ENCODE measurements around the gene ABCB8. TPM values are rescaled to one million over a fixed set of nuclear protein-coding genes. Genes with fewer than 3 reads are reported as not detected.

The ABCB8 gene
- total RNA-seq, 6 donors from 2014 or later, result 38.3 to 58.7 (median 42.5) TPM

GRCh38 chr7:151093748-151094147 is 65.5 kb downstream of the ABCB8 start:
- H3K4me3 ChIP-seq, result no peak overlapping the region
- peaks cover 0 to 20% (median 2%) of the 10 kb centered on the region in 4 donors for H3K36me3 ChIP-seq
- 89 to 100% methylated on average over 1 to 6 of the region's 6 CpGs for WGBS, 2 donors
- ATAC-seq (ENCODE audit: low FRiP score in 2 of 2) (no peak), DNase-seq (no peak)
- no peaks in the 10 kb centered on the region for H3K9me3 ChIP-seq
- TF ChIP-seq EP300 (IDR thresholded peaks at IDR 0.05) (no peak), POLR2A (IDR thresholded peaks at IDR 0.05) (no peak), POLR2AphosphoS5 (IDR thresholded peaks at IDR 0.05) (no peak)
- TF ChIP-seq, protein P1, sequence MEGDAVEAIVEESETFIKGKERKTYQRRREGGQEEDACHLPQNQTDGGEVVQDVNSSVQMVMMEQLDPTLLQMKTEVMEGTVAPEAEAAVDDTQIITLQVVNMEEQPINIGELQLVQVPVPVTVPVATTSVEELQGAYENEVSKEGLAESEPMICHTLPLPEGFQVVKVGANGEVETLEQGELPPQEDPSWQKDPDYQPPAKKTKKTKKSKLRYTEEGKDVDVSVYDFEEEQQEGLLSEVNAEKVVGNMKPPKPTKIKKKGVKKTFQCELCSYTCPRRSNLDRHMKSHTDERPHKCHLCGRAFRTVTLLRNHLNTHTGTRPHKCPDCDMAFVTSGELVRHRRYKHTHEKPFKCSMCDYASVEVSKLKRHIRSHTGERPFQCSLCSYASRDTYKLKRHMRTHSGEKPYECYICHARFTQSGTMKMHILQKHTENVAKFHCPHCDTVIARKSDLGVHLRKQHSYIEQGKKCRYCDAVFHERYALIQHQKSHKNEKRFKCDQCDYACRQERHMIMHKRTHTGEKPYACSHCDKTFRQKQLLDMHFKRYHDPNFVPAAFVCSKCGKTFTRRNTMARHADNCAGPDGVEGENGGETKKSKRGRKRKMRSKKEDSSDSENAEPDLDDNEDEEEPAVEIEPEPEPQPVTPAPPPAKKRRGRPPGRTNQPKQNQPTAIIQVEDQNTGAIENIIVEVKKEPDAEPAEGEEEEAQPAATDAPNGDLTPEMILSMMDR (IDR thresholded peaks at IDR 0.05), result no peak
- no peaks in the 10 kb centered on the region for H3K27me3 ChIP-seq
- H3K27ac ChIP-seq, result no peak overlapping the region
- peaks cover 36 to 65% (median 52%) of the 10 kb centered on the region in 4 donors for H3K4me1 ChIP-seq

- no peaks in the 10 kb centered on the region for H3K27me3 ChIP-seq
- no peak for DNase-seq
- H3K9me3 ChIP-seq, result no peaks in the 10 kb centered on the region
- H3K4me1 ChIP-seq, result peaks cover 32 to 61% (median 45%) of the 10 kb centered on the region in 4 donors
- no peak overlapping the region for H3K4me3 ChIP-seq
- ATAC-seq (ENCODE audit: low FRiP score in 2 of 2), result no peak
- TF ChIP-seq POLR2AphosphoS5 (IDR thresholded peaks at IDR 0.05), result no peak
- no peak for TF ChIP-seq POLR2A (IDR thresholded peaks at IDR 0.05)
- no peak for TF ChIP-seq EP300 (IDR thresholded peaks at IDR 0.05)
- TF ChIP-seq, protein P1 (IDR thresholded peaks at IDR 0.05), result no peak
- H3K27ac ChIP-seq, result peak overlapping the region in 1 of 4 donors; percentile 44
- 56 to 75% methylated on average over 5 of the region's 5 CpGs for WGBS, 2 donors
- peaks cover 0 to 20% (median 2%) of the 10 kb centered on the region in 4 donors for H3K36me3 ChIP-seq
These were observed 66.4 kb downstream of the ABCB8 start for GRCh38 chr7:151094675-151095074.

DNA sequence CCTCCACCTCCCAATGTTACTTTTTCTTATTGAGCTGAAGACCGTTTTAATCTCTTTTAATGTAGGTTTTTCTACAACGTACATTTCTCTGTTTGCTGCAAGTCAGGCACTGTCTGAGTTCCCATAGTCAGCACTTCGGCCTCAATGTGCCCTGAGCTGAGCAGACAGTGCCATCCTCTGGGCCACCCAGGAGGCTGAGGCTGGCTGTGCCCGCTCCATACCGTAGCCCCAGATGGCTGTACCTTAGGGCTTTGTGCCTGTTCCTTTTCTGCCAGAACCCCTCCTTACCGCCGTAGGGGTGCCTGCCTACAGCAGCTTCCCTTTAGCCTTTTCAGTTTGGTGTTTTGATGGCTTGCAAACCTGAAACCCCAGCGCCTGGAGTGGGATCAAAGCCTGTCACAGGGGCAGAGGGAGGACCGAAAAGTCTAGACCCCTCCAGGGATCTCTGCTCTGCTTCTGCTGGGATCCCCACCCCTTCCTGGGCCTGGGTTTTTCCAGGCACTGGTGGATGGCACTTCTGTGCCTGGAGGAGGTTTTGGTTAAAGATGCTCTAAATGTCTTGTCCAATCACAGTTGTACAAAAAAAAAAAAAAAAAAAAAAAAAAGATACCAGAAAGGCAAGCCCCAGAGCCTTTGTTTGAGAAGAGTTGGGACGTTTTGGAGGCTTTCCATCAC is 67.0 kb downstream of the ABCB8 start:
- Histone ChIP-seq H3K36me3 (peaks cover 0 to 20% (median 2%) of the 10 kb centered on the region in 4 donors), H3K4me1 (peaks cover 26 to 61% (median 40%) of the 10 kb centered on the region in 4 donors), H3K27ac (peak overlapping the region in 1 of 4 donors; percentile 44), H3K9me3 (no peaks in the 10 kb centered on the region), H3K27me3 (no peaks in the 10 kb centered on the region), H3K4me3 (no peak overlapping the region)
- no peak for DNase-seq
- TF ChIP-seq, protein P1 (IDR thresholded peaks at IDR 0.05), result no peak
- TF ChIP-seq POLR2A (IDR thresholded peaks at IDR 0.05), result no peak
- ATAC-seq (ENCODE audit: low FRiP score in 2 of 2), result no peak
- 69 to 74% methylated on average over 10 of the region's 10 CpGs for WGBS, 2 donors

GRCh38 chr7:151095828-151096475 is 67.7 kb downstream of the ABCB8 start:
- Histone ChIP-seq H3K4me1 (peaks cover 21 to 61% (median 38%) of the 10 kb centered on the region in 4 donors), H3K36me3 (peaks cover 0 to 20% (median 2%) of the 10 kb centered on the region in 4 donors), H3K27me3 (no peaks in the 10 kb centered on the region), H3K9me3 (no peaks in the 10 kb centered on the region), H3K27ac (peak overlapping the region in 1 of 4 donors; percentile 44), H3K4me3 (no peak overlapping the region)
- 80 to 86% methylated on average over 13 to 17 of the region's 17 CpGs for WGBS, 2 donors
- no peak for DNase-seq
- TF ChIP-seq POLR2AphosphoS5 (IDR thresholded peaks at IDR 0.05) (no peak), EP300 (IDR thresholded peaks at IDR 0.05) (no peak), POLR2A (IDR thresholded peaks at IDR 0.05) (no peak)
- TF ChIP-seq, protein P1 (IDR thresholded peaks at IDR 0.05), result no peak
- ATAC-seq (ENCODE audit: low FRiP score in 2 of 2), result no peak

Other genes with a start within 250 kb of the ABCB8 start
- gene TMEM176B, start 228.1 kb upstream of the ABCB8 start, total RNA-seq, result 10 to 100 TPM; 10.5 to 82.8 (median 27.4) TPM
- gene TMEM176A, start 227.7 kb upstream of the ABCB8 start, total RNA-seq, result 10 to 100 TPM in 5 of 6 donors, 1 to 10 TPM in 1; 8.4 to 67.9 (median 16.3) TPM
- under 1 TPM in 2 of 6 donors, not detected in 4; 0.31 to 0.88 TPM for gene AOC1, start 175.9 kb upstream of the ABCB8 start, total RNA-seq
- 1 to 10 TPM in 5 of 6 donors, under 1 TPM in 1; 0.59 to 5.7 (median 3.1) TPM for gene KCNH2, start 50.1 kb upstream of the ABCB8 start, total RNA-seq
- 10 to 100 TPM in 4 of 6 donors, 1 to 10 TPM in 2; 3.1 to 95.3 (median 16.2) TPM for gene NOS3, start 37.4 kb upstream of the ABCB8 start, total RNA-seq
- 1 to 10 TPM in 3 of 6 donors, under 1 TPM in 3; 0.46 to 5.2 (median 1.0) TPM for gene ATG9B, start 4.0 kb upstream of the ABCB8 start, total RNA-seq
- 10 to 100 TPM in 2 of 6 donors, 1 to 10 TPM in 4; 2.1 to 37.7 (median 4.0) TPM for gene ASIC3, start 20.1 kb downstream of the ABCB8 start, total RNA-seq
- 10 to 100 TPM in 3 of 6 donors, 1 to 10 TPM in 3; 2.1 to 14.4 (median 10.1) TPM for gene CDK5, start 29.4 kb downstream of the ABCB8 start, total RNA-seq
- gene SLC4A2, start 31.1 kb downstream of the ABCB8 start, total RNA-seq, result 100 to 1,000 TPM in 5 of 6 donors, 10 to 100 TPM in 1; 88.4 to 312 (median 188) TPM
- 100 to 1,000 TPM in 1 of 6 donors, 10 to 100 TPM in 5; 54.3 to 136 (median 78.0) TPM for gene FASTK, start 52.4 kb downstream of the ABCB8 start, total RNA-seq
- 10 to 100 TPM; 35.3 to 72.9 (median 51.6) TPM for gene TMUB1, start 55.0 kb downstream of the ABCB8 start, total RNA-seq
- 100 to 1,000 TPM; 122 to 350 (median 182) TPM for gene AGAP3, start 58.0 kb downstream of the ABCB8 start, total RNA-seq
- gene GBX1, start 139.2 kb downstream of the ABCB8 start, total RNA-seq, result not detected
- not detected for gene ASB10, start 158.8 kb downstream of the ABCB8 start, total RNA-seq
- not detected for gene H2BK1, start 182.0 kb downstream of the ABCB8 start, total RNA-seq
- 10 to 100 TPM; 19.8 to 48.2 (median 28.6) TPM for gene ABCF2, start 198.8 kb downstream of the ABCB8 start, total RNA-seq
- 10 to 100 TPM; 34.4 to 69.1 (median 47.4) TPM for gene CHPF2, start 204.0 kb downstream of the ABCB8 start, total RNA-seq
- 10 to 100 TPM; 32.8 to 63.9 (median 40.8) TPM for gene SMARCD3, start 220.2 kb downstream of the ABCB8 start, total RNA-seq

Data from upper lobe of left lung (tissue), 6 donors.